ENCODE measurements around the gene COG2. TPM values are rescaled to one million over a fixed set of nuclear protein-coding genes. Genes with fewer than 3 reads are reported as not detected.

COG2 gene
- total and polyA plus RNA-seq, 2 of the 13 experiments (the other 11 are each of a cell fraction or from before 2014, with no cell fraction given), result 16.8 to 36.3 TPM

DNA sequence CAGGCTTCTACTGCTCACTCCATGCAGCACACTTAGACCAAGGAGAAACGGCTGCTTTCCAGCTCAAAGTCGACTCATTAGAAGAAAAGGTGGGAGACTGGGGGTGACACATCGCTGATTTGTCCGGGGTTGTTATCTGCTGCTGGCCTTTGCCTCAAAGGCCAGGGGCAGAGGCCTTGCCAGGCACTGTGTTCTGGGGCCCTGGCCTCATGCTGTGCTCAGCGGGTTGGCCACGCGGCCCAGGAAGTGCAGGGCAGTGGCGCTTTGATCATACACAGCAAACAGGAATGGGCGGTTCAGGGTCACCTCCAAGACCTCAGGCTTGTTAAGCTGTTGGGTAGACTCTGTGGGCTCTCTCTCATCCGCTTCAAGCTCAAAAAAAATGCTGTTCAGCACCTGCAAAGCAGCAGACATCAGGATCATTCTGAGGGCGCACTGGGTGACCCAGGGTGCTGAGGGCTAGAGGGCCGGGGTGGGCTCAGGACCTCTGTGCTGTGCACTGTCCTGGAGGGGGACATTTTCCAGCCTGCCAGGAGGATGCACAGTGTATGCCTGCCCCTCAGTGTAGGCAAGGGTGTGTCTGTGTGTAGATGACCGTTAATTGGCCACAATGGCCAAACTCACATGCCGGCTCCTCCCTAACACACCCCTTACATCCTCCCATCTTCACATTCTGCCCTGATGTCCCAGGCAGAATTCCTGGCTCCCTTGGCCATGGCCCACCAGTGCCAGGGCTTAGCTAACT, 60.8 kb downstream of the COG2 start (continued):
- TF ChIP-seq, protein P1, sequence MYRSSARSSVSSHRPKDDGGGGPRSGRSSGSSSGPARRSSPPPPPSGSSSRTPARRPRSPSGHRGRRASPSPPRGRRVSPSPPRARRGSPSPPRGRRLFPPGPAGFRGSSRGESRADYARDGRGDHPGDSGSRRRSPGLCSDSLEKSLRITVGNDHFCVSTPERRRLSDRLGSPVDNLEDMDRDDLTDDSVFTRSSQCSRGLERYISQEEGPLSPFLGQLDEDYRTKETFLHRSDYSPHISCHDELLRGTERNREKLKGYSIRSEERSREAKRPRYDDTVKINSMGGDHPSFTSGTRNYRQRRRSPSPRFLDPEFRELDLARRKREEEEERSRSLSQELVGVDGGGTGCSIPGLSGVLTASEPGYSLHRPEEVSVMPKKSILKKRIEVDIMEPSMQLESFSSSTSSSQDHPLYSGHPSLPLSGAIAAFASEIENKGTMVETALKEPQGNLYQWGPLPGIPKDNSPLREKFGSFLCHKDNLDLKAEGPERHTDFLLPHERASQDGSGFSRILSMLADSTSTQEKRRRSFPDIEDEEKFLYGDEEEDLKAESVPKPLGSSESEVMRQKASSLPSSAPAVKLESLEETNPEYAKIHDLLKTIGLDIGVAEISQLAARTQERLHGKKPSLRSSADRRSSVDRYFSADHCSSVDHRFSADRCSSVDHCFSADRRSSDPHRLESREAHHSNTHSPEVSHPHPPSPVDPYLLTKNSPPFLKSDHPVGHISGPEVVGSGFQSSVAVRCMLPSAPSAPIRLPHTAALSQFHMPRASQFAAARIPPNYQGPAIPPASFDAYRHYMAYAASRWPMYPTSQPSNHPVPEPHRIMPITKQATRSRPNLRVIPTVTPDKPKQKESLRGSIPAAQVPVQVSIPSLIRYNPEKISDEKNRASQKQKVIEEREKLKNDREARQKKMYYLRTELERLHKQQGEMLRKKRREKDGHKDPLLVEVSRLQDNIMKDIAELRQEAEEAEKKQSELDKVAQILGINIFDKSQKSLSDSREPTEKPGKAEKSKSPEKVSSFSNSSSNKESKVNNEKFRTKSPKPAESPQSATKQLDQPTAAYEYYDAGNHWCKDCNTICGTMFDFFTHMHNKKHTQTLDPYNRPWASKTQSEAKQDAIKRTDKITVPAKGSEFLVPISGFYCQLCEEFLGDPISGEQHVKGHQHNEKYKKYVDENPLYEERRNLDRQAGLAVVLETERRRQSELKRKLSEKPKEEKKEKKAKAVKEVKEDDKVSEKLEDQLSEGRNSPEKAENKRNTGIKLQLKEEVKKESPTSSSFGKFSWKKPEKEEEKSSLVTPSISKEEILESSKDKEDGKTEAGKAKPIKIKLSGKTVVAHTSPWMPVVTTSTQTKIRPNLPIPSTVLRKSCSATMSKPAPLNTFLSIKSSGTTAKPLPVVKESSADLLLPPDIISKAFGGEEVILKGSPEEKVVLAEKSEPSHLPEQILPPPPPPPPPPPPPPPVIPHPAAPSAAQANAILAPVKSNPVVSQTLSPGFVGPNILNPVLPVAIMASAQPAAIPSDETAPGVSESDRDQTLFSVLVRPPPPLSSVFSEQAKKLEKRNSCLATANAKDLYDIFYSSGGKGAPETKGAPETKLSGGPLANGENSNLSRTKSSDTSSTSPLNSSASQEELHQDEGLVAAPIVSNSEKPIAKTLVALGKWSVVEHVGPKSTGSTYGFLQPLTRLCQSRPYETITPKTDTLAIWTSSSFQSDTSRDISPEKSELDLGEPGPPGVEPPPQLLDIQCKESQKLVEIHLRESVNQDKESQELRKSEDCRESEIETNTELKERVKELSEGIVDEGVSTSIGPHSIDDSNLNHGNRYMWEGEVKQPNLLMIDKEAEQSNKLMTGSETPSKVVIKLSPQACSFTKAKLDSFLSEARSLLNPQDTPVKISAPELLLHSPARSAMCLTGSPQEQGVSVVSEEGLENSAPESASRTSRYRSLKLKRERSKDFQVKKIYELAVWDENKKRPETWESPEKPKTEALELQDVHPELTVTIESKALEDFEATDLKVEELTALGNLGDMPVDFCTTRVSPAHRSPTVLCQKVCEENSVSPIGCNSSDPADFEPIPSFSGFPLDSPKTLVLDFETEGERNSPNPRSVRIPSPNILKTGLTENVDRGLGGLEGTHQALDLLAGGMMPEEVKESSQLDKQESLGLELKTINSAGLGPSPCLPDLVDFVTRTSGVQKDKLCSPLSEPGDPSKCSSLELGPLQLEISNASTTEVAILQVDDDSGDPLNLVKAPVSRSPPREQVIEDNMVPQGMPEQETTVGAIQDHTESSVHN (CRISPR knock-in tag; IDR thresholded peaks at IDR 0.05), result no peak; the same call in 1 of the 2 replicates
- no peak for TF ChIP-seq ZNF382 (CRISPR knock-in tag; IDR thresholded peaks at IDR 0.05; ENCODE audit: borderline replicate concordance)
- TF ChIP-seq ZNF24 (IDR thresholded peaks at IDR 0.05), result 0 out of 2 replicates have a peak, but pooled peaks have one; percentile 19
- peak; percentile 73; the same call in 1 of the 2 replicates for TF ChIP-seq ZNF121 (CRISPR knock-in tag; IDR thresholded peaks at IDR 0.05)
- TF ChIP-seq ZNF652 (CRISPR knock-in tag; IDR thresholded peaks at IDR 0.05; ENCODE audit: borderline replicate concordance, low read depth), result 0 out of 2 replicates have a peak, but pooled peaks have one; percentile 53
- no peak for TF ChIP-seq ZNF577 (CRISPR knock-in tag; IDR thresholded peaks at IDR 0.05; ENCODE audit: borderline replicate concordance, low read depth)
- TF ChIP-seq, protein P2, sequence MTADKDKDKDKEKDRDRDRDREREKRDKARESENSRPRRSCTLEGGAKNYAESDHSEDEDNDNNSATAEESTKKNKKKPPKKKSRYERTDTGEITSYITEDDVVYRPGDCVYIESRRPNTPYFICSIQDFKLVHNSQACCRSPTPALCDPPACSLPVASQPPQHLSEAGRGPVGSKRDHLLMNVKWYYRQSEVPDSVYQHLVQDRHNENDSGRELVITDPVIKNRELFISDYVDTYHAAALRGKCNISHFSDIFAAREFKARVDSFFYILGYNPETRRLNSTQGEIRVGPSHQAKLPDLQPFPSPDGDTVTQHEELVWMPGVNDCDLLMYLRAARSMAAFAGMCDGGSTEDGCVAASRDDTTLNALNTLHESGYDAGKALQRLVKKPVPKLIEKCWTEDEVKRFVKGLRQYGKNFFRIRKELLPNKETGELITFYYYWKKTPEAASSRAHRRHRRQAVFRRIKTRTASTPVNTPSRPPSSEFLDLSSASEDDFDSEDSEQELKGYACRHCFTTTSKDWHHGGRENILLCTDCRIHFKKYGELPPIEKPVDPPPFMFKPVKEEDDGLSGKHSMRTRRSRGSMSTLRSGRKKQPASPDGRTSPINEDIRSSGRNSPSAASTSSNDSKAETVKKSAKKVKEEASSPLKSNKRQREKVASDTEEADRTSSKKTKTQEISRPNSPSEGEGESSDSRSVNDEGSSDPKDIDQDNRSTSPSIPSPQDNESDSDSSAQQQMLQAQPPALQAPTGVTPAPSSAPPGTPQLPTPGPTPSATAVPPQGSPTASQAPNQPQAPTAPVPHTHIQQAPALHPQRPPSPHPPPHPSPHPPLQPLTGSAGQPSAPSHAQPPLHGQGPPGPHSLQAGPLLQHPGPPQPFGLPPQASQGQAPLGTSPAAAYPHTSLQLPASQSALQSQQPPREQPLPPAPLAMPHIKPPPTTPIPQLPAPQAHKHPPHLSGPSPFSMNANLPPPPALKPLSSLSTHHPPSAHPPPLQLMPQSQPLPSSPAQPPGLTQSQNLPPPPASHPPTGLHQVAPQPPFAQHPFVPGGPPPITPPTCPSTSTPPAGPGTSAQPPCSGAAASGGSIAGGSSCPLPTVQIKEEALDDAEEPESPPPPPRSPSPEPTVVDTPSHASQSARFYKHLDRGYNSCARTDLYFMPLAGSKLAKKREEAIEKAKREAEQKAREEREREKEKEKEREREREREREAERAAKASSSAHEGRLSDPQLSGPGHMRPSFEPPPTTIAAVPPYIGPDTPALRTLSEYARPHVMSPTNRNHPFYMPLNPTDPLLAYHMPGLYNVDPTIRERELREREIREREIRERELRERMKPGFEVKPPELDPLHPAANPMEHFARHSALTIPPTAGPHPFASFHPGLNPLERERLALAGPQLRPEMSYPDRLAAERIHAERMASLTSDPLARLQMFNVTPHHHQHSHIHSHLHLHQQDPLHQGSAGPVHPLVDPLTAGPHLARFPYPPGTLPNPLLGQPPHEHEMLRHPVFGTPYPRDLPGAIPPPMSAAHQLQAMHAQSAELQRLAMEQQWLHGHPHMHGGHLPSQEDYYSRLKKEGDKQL (CRISPR knock-in tag; IDR thresholded peaks at IDR 0.05; ENCODE audit: low read depth), result peak; percentile 91
- 0 out of 2 replicates have a peak, but pooled peaks have one; percentile 76 for TF ChIP-seq ZNF468 (CRISPR knock-in tag; IDR thresholded peaks at IDR 0.05)
- TF ChIP-seq, protein P3, sequence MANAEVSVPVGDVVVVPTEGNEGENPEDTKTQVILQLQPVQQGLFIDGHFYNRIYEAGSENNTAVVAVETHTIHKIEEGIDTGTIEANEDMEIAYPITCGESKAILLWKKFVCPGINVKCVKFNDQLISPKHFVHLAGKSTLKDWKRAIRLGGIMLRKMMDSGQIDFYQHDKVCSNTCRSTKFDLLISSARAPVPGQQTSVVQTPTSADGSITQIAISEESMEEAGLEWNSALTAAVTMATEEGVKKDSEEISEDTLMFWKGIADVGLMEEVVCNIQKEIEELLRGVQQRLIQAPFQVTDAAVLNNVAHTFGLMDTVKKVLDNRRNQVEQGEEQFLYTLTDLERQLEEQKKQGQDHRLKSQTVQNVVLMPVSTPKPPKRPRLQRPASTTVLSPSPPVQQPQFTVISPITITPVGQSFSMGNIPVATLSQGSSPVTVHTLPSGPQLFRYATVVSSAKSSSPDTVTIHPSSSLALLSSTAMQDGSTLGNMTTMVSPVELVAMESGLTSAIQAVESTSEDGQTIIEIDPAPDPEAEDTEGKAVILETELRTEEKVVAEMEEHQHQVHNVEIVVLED (CRISPR knock-in tag; IDR thresholded peaks at IDR 0.05; ENCODE audit: borderline replicate concordance), result no peak
- no peak for TF ChIP-seq ZNF20 (CRISPR knock-in tag; IDR thresholded peaks at IDR 0.05)
- no peak; the same call in 1 of the 2 replicates for TF ChIP-seq JUNB (CRISPR knock-in tag; IDR thresholded peaks at IDR 0.05; ENCODE audit: borderline replicate concordance)
- TF ChIP-seq SMARCE1 (IDR thresholded peaks at IDR 0.05; ENCODE audit: borderline replicate concordance), result no peak
- no peak for TF ChIP-seq PCBP1 (IDR thresholded peaks at IDR 0.05; ENCODE audit: borderline replicate concordance, low read depth, low read length)
